Retina (tissue), 1 donor: Measurements from ENCODE around the gene LHFPL6.

Source experiments
- DNase-seq: peaks from one replicate; pipeline ENCODE4 v3.0.0-alpha.2; 2016

The LHFPL6 gene

DNA sequence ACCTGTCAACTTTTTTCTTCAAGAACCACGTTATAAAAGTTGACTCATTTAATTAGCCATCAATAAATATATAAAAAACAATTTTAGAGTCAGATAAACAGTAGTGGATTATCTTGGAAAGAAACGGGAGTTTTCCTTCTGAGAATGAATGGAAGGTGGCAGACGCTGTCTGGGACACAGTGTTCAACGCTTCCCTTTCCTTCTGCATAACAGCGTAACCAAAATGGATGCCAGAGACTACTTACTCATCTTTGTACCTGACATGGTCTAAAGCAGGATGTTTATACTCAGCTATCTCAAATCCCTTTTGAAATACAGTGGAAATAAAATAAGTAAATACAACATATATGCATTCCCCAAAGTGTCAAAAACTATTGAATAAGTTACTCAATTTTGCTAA lies 195.2 kb downstream of the LHFPL6 start:
- no peak for DNase-seq

DNA sequence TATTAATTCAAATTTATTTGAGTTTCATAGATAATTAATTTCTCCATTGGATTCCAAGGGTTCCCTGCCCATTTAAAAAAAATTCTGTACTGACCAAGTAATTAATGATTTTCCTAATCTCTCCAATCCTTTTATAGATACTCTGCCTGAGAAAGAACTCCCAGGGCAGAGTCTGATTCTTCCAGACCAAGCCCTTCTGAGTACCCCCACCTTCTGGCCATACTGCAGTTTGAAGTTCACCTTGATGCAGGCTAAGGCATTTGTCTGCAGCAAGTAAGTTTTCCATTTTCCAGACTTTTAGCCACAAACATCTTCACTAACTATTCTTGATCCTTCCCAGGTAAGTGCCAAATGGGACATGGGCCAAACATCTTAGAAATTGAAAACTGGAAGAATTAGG lies 195.9 kb downstream of the LHFPL6 start:
- no peak for DNase-seq

DNA sequence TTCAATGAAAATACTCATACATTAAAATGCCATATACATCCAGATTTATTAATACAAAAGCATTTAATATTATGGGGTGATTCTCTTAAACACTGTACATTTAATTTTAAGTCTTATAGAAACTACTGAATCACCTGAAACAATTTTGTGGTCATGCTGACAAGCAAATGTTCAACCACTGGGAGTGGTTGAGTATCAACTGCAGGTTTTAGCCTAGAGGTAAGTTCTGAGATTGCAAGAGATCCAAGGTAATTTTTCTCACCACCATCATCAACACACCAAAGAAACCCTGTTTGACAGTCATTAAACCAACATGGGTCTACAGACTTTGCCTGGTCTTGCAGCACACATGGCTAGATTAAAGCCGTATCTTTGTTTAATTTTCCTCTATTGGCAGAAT lies 196.3 kb downstream of the LHFPL6 start:
- no peak for DNase-seq

DNA sequence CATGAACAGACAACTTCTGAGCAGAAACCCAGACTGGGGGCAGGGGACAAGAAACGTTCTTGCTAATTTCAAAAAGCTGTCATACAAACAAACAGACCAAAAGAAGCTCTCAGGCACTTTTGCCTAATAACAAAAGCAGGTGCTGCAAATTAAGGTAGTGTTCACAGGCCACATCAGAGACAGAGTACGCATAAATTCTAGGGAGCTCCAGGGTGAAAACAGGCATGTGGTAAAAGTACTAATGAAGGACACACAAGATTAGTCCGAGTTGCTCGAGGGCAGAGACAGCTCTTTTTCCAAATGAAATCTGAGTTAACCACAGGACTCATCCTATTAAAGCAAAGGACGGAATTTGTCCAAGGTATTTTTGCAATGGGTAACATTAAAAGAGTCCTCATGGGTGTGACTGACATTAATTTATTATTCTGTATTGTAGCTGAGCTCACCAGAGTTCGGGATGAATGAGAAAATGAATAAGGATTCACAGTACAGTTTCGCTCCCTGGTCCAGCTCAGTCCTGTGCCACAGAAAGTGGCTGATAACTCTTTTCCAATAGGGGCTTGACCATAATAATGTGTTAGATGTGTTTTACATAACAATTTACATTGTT lies 197.3 kb downstream of the LHFPL6 start:
- DNase-seq, result no peak

DNA sequence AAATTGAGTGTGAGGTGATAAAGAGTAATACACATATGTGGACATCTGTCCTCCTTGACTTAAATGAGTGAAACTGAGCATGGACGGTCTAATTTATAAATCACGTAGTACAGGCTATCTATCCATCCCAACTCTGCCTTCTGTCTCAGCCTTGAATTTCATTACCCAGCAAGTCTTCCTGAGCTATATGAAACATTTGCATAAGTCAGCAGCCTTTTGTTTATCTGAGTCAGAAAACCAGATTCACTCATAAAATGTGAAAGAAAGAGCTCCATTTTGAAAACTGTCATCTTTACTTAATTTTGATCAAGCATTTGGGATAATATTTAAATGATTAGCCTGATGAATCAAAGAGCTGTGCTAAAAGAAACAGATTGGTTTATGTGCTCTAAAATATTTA lies 197.9 kb downstream of the LHFPL6 start:
- no peak for DNase-seq

DNA sequence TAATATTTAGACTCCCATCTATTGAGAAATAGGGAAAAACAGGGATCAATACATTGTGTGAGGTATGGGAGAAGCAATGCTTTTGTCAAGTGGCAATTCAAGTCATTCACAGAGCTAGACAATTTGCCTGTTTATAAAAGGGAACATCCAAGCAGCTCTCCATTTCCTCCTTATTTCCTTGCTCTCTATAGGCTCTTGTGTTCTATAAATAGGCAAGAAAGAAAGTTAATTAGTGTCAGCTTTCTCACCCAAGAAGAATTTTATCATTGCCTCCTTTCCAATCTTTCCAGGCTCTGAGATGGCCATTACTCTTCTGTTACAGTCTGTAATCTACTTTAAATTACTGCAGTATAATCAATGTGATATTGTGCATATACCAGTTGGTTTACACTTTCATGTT lies 199.9 kb downstream of the LHFPL6 start:
- no peak for DNase-seq

DNA sequence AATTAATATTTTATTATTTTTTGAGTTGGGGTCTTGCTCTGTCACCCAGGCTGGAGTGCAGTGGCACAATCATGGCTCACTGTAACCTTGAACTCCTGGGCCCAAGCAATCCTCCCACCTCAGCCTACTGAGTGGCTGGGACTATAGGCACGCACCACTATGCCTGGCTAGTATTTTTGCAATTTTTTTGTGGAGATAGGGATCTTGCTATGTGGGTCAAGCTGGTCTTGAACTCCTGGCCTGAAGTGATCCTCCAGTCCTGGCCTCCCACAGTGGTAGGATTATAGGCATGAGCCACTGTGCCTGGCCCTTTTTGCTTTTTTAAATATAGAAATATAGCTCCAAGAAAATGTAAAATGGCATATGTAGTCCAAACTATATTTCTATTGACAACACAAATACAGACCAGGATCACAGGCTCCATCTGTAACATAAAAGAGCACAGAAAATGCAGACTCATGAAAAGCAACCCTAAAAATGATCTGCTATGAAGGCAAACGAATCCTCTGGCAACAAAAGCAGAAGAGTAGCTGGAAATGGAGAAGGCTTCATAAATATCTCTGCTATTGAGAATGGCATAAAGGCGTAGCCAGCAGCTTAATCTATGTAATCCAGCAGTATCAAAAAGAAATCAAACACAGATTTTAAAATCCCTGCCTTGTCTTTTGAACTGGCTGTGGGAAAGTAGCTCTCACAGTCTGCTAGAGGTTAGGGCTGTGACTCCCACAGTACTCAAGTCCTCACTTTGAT lies 200.6 kb downstream of the LHFPL6 start:
- DNase-seq, result no peak

DNA sequence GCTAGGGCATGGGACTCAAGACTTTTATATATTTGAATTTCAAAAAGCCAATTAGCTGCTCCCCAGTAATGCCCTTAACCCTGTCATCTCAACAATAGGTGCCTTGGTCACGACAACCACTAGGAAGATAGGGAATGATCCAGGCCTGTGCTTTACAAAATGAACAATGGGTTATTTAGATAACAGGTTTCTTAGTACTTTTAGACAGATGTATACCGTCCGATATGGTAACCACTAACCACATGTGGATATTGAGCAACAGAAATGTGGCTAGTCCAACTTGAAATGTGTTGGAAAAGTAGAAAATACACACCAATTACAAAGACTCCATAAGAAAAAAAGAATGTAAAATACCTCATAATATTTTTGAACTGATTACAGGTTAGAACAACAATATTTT lies 201.2 kb downstream of the LHFPL6 start:
- DNase-seq, result no peak

DNA sequence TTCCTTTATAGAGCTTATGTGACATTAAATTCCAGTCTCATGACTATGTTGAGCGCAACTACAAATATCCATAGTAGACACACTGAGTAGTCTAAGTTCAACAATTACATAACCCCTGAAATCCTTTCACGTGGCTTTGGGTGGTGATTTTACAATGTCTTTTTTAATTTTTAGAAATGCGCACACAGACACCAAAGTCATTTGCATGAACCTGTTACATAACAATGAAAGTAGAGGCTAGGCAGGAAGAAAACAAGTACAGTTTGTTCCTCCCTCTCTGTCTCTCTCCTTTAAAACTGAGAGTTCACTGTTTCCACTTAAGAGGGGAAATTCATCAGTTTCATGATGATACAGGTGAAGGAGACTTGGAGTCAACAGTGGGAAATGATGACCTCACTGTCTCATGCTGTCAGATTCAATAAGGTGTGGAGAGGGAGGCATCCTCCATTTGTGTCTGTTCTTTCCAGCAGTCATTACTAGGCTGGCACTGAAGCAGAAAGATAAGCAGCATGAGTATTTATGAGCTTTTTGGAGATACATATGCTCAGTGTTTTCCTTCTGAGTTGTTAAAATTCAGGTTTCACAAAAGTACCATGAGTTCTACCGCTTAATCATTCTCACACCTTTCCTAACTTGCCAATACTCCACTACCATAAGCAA lies 201.8 kb downstream of the LHFPL6 start:
- DNase-seq, result no peak

DNA sequence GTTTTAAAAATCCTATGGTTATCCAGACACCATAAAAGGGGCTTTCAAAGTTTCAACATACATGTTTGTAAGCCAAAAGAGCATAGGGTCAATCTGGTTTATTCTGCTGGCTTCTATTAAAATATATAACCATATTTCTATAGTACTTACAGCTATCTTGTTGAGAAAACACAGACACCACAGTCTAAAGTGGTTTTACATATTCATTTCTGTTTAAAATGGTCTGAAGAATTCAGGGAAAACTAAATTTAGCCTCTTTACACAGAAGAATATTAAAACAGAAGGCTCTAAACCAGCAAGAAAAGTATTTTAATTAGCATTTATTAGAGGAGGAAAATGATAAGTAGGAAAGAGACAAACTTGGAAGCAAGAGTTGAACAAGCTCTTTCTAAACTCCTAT lies 203.9 kb downstream of the LHFPL6 start:
- no peak for DNase-seq

DNA sequence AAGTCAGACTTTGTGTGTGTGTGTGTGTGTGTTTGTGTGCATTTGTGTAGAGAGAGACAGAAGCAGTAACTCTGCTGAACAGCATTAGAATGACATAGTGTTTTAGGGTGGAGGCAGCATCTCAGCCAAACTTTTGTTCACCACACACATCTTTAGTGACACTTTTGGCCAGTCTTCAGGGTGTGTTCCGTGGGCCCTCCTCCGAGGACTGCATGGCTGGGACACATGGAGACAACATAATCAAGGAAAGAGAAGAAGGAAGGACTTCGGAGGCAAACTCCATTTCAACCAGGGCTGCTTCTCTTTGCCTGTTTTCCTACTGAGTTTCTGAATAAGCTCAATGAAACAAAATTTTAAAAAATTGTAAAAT lies 205.1 kb downstream of the LHFPL6 start:
- DNase-seq, result no peak

DNA sequence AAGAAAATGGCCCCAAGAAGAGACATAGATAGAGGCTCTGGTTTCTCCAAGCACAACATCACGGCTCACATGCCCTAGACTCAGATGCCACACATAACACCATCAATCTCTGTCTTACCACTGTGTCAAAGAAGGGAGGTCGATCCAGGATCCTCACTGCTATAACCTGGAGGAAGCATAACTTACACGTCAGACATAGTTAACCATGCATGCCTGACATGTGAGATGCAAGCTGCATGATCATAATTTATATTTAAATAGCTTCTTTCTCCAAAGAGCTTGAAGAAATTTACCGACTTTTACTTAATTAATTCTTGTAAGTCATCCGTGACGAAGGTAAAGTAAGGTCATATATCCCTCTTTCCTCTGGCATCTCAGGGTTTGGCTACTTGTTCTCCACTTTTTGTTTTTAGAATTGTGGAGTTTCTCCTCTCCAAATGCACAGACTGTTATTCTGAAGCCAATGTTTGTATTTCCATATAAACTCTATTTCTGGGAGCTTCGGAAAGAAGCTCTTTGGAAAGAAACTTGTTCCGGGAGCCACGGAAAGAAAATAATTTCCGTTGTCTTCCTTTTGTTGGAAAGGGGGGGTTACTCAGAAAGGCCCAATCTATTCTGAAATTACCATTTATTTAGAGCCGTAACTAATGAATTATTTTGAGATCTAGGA lies 205.6 kb downstream of the LHFPL6 start:
- no peak for DNase-seq

DNA sequence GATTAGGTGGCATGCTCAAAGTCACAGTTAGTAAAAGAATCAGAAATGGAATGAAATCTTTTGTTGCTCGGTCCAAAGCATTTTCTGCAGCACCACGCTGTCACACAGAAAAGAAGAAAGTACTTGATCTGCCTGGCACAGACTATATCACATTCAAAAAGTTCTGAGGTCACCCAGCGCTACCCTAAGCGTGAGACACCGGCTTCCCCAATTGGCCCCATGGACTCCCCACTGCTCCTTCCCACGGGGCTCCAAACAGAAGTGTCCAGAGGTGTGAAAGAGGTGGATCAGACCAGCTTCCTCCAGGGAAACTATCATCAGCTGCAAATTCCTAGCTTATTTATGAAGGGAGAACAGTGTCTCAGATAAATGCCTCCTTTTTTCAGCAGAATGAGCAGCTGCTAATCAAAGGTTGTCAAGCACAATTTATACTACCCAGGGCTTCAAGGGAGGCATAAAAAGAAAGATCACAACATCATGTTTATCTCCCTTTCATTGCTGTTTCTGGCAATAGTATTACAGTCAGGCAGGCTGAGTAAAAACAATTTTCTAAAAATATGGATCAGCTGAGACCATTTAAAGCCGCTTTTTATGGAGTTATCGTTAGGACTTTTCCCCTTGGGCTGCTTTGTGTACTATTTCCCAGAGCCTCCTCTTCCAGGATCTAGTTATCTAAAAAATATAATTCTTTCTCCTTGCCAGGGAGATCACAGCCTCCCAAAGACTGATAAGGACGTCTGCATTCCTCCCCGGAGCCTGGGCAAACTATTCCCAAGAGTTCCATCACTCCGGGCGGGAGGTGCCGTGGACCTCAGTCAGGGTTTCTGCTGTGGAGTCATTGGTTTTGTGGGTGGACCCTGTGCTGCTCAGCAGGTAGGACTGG lies 208.0 kb downstream of the LHFPL6 start:
- DNase-seq, result no peak

DNA sequence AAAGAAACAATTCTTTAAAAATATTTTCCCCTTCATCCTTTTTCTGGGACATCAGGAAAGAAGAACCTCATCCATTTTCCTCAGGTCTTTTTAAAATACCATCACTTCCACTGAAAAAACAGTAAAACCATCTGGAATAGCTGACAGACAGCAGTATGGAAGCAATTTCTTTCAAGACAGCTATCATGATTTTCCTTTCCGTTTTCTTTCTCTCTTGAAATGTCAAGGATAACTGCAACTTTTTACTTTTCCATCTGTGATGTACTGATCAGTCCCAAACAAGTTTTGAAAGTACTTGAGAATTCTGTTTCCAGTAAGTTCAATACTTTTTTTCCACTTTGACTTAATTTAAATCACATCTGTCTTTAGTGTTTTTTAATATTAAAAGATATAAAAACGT lies 211.2 kb downstream of the LHFPL6 start:
- DNase-seq, result no peak

DNA sequence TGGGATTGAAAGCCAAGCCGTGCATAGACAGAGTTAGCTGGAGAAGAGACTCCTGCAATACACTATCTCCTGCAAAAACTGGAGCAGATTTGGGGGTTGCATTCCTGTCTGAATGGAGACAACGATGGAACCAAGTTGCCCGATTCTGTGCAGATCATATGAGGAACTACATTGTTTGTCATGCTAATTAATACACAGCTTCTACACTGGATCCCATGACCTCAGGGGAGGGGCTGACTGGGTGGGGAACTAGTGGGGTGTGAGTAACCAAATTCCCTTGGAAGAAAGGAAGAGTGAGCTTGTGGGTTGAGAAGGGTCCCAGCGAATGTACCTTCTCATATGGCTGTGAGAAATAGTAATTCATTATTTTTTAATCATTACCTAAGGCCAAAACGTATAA lies 214.0 kb downstream of the LHFPL6 start:
- DNase-seq, result no peak

DNA sequence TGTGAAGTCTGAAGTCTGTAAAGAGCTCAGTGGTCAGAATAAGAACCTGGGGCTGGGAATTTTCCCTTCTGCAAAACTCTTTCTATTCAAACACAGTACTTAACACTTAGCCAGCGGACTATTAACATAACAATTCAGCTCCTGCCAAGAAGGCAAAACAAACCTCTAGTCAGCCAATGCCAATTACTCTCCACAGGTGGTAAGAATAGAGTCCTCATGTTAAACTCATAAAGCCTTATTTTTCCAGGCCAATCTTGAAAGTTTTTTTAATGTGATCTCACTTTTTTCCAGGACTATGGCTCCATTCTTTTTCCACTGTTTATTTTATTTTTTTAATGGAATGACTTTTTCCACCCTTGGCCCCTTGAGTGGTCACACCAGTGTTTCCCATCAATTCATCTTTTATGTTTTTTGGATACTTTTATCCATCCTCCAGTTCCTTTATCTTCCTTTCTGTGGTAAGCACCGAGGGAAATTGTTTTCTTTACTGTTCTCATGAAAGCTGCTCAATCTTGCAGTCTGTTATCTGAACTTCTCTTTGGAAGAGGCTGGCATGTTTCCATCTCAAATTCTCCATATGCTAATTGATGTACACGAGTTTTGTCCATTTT lies 217.3 kb downstream of the LHFPL6 start:
- no peak for DNase-seq

DNA sequence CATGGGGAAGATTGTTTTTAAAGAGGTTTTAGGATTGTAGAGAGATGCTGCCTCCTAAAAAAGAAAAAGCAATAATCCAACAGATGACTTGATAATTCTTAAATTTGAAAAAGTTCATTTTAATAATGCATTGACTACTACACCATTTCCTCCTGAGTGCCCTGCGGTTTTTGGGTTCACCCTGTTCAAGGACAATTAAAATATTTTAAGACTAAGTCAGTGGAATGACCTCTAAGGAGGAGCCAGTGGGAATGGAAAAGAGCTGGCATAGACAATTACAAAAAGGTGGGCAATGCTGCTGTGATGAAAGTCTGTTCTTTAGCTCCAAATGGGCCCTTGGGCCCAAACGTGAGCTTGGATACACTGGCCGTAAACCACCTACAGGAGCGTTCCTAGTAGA lies 217.8 kb downstream of the LHFPL6 start:
- DNase-seq, result no peak

DNA sequence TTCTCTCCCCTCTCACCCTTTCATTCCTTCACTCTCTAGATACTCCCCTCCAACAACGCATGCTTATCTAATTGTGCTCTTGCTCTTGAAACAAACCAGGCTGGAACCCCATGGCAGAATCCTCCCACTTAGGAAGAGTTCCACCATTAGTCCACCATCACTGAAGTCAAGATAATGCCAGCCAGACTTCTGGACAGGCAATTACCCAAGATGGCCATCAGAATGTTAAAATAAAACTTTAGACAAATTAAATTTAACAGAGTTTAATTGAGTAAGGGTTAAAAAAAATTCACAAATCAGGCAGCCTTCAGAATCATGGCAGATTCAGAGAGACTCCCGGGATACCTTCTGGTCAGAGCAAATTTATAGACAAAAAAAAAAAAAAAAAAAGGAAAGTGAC lies 221.5 kb downstream of the LHFPL6 start:
- no peak for DNase-seq

DNA sequence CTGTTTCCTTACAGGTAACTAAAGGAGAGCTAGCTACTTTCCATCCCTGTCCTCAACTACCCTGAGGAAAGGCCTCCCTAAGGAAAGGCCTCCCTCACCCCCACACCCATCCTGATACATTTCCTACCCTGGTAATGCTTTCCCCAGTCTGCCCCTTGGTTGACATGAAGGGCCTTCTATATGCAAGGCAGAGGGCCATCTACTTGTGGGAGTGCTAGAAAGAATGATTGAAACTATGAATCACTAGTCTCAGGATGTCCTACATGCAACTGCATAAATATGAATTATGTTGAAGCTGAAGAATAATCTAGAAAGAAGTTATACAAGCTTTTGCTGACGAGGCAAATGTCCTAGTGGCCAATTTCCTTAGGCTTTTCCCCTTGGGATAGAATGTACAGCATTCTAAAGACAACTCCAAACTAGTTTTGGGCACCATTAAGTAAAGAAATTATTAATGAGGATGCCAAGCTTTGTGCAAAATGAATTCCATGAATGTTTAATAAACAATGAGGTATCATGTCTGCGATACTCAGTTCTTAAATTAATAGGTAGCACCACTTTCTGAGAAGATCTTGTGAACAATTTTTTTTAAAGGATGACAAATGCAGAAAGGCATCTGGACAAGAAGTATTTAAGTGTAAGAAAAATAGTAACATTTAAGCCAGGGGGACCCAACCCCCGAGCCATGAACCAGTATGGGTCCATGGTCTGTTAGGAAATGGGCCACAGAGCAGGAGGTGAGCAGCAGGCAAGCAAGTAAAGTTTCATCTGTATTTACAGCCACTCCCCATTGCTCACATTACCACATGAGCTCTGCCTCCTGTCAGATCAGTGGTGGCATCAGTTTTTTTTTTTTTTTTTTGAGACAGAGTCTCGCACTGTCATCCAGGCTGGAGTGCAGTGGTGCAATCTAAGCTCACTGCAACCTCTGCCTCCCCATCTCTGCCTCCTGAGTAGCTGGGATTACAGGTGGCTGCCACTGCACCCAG lies 223.0 kb downstream of the LHFPL6 start:
- DNase-seq, result no peak

DNA sequence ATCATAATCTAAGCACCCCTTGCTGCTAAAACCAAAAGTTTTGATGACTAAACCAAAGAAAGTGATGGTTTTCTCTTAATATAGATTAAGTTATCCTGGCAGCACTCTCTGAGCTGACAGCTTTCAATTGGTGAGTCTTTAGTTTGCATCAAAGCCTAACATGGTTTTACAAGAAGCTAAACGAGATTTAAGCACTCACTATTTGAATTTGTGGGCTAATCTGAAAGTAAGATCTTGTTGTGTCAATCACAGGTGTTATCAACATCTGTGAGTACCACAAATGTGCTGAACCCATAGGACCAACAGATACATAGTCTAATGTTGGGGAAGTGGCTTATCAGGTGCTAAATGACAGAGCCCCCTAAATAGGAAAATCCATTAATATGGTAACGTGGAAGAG lies 223.9 kb downstream of the LHFPL6 start:
- no peak for DNase-seq

DNA sequence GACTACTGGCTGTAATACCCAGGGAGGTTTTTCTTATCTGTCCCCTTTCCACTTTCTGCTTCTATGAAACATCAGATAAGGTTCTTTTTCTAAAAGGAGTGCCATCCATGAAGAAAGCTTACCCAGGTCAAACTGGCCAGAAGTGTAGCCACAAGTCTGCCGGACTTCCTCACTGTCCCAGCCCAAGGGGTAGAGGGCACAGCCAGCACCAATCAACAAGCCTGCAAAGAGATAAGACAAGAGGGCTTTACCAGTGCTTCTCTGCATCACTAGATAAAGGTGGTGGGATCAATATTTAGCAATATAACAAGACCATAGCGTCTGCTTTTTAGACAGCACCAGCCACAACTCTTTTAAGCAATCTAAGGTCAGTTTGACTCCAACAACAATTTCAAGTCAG lies 224.7 kb downstream of the LHFPL6 start:
- DNase-seq, result no peak
